Stimulated activated CD8-positive, alpha-beta memory T cell treated with anti-CD3 and anti-CD28 coated beads, Interleukin-15, amount 100 ng/mL, for 24 hours (primary cell): Measurements from ENCODE around the gene WNT2.
"Not testable (repeated sequence)": the region's sequence is repeated elsewhere in the genome, so short reads cannot be mapped to it uniquely, and the experiment has no call there.

Source experiments
- DNase-seq: peaks from one replicate; pipeline ENCODE4 v3.0.0-alpha.2; 2020; ENCODE audit warnings: low read depth

Gene WNT2

DNA sequence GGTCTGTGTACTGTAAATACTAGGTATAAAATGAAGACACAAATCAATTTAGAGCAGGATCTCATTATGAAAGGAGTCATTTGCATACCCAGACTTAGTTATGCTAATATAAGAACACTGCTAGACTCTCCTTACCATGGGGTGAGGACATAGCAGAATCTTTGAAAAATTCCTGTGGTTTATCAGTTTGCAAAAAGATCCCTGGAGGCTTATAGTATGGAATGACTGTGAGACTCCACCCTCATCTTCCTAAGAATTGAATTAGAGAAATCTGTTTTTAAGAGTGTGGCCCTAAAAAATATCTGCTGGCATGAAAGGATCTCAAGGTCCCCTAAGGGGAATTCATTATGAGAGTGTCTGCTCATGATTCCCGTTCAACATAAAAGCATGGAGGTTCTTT is 63.2 kb downstream of the WNT2 start:
- no peak for DNase-seq

DNA sequence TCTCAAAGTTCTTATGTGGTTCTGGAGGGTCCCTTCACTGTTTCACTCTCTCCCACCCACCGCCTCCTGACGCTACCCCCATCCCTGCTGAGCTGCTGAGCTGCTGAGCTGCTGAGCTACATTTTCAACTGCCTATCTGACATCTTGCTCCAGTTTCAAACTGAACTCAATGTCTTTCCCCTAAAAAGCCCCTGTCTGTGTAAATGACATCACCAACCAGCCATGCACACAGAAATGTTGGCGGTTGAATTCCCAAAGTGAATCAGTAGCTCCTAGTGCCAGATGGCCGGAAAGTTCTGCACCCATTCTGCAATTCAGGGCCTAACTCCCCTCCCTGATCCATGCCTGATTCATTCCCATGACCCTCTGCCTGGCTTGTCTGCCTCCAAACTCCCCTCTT is 71.2 kb downstream of the WNT2 start:
- no peak for DNase-seq

DNA sequence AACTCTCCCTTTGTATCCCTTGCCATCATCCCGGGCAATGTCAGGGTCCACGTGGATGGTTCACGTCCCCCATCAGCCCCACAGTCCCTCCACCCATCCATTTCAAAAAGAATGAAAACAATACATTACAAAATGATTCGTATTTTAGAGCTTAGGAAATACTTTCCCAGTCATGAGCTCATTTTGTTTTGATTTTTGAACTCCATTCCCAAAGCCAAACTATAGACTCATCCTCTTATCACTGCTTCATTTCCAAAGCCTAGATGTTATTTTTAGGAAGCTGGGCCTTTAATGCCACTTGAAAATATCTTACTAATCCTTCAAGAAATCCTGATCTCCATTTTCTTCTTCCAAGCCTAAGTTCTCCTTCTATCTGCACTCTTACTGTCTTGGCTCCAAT is 72.1 kb downstream of the WNT2 start:
- no peak for DNase-seq

DNA sequence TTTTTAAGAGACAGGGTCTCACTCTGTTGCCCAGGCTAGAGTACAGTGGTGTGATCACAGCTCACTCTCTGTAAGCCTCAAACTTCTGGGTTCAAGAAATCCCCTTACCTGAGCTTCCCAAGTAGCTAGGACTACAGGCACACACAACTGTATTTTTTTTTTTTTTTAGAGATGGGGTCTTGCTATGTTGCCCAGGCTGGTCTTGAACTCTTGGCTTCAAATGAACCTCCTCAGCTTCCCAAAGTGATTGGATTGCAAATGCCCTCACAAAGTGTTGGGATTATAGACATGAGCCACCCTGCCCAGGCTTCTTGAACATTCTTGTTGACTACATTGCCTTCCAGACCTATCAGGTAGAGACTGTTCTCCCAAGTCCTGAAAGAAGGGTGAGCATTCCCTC is 72.6 kb downstream of the WNT2 start:
- DNase-seq, result no peak

DNA sequence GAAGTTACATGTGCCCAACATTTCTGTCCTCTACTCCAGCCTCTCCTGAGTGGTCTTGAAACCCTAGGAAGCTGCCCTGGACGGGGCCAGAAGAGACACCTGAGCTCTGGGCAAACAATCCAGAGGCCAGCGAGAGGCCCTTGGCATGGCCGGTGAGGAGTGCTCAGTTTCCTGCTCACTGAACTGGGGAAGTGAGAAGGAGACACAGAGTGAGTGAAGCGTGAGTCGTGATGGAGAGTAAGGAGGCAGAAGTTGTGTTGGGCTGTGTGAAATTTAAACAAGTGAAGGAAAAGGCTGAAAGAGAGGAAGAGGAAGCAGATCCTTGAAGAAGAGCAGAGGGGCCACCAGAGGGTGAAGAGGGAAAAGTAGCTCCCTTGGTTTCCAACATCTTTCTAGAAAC is 73.2 kb downstream of the WNT2 start:
- DNase-seq, result no peak

DNA sequence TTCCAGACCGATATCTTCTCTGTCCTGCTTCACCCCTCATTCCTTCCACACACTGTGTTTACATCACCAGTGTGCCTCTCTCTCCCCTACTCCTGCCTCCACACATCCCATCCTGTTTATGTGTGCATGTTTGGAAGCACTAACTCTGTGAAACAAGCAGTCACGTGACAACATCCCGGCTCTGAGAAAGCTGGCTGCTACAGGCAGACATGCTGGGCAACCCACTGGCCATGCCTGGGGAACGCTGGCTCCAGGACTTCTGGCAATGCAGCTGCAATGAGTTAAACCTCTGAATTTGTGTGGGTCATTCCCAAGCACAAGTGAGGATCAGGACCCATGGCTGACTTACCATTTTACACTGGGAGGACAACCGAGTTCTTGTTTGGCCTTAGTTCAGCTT is 74.0 kb downstream of the WNT2 start:
- no peak for DNase-seq

DNA sequence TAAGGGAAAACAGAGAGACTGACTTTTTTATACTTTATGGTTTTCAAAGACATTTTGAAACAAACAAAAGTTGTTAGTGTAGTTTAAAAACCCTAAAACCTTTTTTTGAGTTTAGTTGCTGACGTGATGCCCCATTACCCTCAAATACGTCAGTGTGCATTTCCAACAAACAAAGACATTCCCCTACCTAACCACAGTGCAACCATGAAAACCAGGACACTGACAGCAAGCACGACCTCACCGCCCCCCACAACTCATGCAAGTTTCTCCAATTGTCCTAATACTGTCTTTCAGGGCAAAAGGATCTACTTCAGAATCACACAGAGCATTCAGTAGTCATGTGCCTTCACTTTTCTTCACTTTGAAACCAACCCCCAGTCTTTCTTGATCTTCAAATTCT is 75.0 kb downstream of the WNT2 start:
- DNase-seq, result no peak

DNA sequence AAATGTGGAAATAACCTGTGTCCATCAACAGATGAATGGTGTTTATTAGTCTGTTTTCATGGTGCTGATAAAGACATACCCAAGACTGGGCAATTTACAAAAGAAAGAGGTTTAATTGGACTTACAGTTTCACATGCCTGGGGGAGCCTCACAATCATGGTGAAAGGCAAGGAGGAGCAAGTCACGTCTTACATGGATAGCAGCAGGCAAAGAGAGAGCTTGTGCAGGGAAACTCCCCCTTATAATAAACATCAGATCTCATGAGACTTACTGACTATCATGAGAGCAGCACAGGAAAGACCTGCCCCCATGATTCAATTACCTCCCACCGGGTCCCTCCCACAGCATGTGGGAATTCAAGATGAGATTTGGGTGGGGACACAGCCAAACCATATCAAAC is 77.2 kb downstream of the WNT2 start:
- DNase-seq, result not testable (repeated sequence)

DNA sequence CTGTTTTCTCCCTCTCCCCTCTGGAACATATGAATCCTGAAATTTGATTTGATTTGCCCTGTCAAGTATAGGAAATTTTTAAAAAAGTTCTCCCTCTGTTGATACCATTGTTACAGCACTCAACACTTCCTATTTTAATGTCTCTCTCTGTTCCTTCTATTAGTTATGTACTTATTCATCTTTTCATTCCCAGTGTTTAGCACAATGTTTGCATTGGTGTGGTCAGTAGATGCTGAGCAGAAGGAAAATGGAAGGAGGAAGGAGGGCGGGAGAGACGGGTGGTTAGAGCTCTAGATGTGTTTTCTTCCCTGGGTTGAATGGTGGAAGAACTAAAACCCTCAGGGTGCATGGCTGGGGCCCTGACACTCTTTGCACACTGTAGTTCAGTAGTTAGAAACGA is 79.5 kb downstream of the WNT2 start:
- no peak for DNase-seq

DNA sequence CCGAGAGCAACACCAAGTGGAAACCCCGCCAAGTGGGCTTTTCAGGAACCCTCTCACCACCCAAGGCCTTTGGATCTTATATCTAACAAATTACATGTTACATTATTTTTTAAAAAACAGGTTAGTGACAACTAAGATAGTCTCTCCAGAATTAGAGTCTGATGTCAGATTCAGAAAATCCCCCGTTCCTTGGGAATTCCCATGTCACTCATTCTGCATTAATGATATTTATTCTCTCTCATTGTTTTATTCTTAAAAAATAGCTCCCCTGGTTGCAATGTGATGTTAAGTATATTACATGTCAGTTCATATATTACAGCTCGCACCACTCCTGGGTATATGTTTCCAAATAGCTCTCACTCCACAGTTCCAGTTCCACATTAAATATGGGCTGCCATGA is 81.8 kb downstream of the WNT2 start:
- no peak for DNase-seq

DNA sequence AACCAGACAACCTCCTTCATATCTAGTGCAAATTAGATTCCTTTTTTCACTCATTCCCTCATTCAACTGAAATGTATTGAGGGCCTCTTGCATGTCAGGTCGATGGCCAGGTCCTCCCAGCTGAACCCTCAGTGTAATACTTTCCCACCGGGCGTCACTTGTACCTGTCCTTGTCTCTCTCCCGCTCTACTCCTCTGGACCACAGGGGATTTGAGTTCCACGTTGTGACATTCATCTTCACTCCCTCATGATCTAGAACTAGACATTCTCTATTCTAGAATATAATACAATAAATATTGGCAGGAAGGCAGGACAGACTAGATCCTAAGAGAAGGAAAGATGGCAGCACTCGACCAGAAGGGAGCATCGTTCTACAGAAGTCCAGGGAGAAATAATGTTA is 83.9 kb downstream of the WNT2 start:
- DNase-seq, result no peak

DNA sequence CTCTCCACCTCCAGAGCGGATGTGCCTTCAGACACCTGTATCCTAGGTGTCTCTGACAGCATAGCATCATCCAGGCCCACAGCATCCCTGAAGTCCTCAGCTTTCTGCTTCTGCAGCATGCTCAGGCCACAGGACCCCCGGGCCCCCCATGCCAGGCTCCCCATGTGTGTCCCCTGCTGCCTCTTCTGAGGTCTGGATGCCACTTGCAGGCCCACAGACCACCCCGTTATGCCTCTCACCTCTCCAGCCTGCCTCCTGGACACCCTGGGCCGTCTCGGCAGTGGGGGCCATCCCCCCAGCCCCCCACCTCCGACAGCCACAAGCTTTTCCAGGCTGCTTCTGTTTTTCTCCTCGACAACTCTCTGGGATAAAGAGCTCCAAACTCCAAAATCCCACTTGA is 84.4 kb downstream of the WNT2 start:
- no peak for DNase-seq

DNA sequence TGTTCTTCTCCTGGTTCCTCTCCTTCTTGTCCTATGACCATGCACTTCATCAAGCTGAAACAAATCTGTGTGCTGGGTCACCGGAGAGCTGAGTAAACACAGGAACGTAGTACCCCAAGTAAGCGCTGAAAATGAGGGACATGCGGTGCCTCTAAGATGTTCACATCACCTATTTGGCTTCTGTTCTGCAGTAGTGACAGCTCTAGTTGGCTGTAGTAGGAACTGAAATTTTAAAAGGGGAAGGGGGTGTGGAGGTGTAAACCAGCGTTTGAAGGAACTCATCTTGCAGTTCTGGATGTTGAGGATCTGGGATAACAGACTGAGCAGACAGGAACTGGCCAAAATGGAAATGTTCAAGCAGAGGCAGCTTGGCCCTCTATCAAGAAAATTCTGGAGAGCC is 85.2 kb downstream of the WNT2 start:
- no peak for DNase-seq

DNA sequence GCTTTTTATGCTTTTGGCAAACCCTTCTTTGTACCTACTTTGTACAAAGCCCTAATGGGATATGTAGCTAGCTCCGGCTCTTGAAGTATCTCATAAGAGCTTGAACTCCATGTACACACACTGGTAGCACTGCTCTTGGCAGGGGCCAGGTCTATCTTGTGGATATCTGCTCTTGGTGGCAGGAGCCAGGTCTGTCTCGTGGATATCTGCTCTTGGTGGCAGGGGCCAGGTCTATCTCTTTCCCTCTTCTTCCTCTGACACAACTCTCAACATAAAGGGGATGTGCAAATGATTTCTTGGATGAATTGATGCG is 91.9 kb downstream of the WNT2 start:
- no peak for DNase-seq

DNA sequence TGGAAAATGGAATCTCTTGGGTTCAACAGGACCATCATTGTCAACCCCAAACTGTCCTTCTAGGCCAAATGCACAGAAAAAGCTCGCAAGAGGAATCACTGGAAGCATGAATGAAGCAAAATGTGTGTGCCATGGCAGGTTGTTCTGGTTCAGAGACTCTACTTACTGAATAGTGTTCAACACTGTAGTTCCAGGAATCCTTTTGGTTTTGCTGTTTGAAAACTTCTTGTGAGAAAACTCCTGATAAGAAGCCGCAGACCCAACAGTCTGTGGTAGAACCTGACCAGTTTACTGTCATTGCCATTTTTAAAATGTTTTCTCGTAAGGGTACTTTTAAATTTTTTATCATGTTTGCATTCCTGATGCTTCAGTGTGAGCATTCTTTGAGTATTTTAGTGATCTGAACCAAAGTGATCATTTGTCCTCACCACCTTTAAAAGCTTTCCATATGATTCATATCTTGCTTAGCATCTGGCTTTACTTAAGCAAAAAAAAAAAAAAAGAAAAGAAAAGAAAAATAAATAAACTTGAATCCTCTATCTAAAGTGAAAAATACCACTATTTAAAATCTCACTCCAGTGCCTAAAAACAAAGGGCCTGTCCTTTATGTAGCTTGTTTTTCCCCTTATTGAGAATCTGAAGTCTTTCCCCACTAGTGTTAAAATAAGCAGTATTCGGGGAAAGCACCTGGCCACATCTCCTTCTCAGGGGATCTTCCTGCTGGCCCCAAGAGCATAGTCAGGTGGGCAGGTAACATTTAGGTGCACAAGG is 92.4 kb downstream of the WNT2 start:
- no peak for DNase-seq

DNA sequence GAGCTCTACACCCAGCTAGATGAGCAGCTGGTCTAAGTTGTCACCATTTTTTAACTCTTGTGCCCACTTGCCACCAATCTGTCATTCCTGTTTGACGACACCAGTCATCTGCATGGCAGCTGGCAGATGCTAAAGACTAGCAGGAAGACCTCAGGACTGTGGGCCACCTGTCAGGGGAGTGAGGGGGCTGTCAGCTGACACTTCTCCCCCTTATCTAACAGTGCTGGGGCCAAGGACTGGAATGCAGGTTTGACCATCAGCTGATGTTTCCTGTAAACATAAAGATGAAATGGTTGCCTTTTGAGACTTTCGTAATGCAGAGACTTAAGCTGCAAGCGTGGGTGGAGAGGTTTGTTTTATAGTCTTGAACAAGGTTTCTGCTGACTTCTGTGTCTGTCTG is 93.5 kb downstream of the WNT2 start:
- no peak for DNase-seq

DNA sequence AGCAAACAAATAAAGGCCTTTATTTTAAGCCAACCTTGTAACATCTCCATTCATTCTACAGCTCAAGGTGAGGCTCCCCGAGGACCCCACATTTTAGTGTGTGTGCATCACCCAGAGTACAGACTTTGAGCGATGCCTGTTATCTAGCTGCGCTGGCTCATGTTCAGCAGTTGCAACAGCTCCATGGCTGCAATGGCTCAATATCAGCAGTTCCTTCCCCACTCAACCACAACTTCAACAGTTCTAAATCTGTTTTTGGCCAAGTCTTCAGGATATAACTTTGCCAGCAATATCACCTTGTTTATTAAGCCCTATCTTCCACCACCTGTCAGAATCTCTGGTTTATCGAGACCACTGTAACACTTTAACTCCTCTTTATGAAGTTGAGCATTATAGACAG is 95.8 kb downstream of the WNT2 start:
- no peak for DNase-seq

DNA sequence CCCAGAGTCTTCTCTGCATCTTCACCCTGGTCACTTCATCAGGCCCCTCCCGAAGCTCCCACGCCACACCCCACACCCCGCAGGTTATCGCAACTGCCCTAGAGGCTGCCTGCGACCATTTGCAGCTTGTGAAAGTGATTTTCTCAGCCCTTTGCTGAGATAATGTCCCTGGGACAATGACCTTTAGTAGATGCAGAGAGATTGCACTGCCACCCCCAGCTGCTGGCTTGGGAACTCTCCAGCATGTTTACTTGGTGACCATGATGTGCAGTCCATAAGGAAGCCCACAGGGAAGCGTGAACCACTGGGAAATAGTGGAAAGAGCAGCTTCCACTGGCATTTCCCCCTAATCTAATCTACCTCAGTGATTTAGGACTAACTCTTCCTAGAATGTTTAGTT is 97.3 kb downstream of the WNT2 start:
- DNase-seq, result no peak
